G401 (cell line): Measurements from ENCODE around the gene SLAMF6. TPM values are rescaled to one million over a fixed set of nuclear protein-coding genes. Genes with fewer than 3 reads are reported as not detected.
"Not testable (repeated sequence)": the region's sequence is repeated elsewhere in the genome, so short reads cannot be mapped to it uniquely, and the experiment has no call there.

Source experiments
- DNase-seq: peaks from one replicate; pipeline ENCODE4 v3.0.0-alpha.2; 2015; ENCODE audit warnings: low spot score
- in situ Hi-C: cut with HindIII; loops from 2 replicates; pipeline ENCODE4 v1.10.0; 2016; ENCODE audit warnings: low sequenced_read_pairs, mixed read lengths
- total RNA-seq: library from RNA; depleted of rRNA; stranded (reverse); fragments of >200 nt; shearing (Covaris generic); gene quantifications from 2 replicates; pipeline ENCODE4 v1.2.3, GENCODE V29; 2014

Gene SLAMF6
- total RNA-seq, 1 experiment from 2014 or later, result not detected

GRCh38 chr1:160483505-160484185 lies 39.4 kb downstream of the SLAMF6 start:
- DNase-seq, result no peak
- in situ Hi-C loops, result no loop called here

DNA sequence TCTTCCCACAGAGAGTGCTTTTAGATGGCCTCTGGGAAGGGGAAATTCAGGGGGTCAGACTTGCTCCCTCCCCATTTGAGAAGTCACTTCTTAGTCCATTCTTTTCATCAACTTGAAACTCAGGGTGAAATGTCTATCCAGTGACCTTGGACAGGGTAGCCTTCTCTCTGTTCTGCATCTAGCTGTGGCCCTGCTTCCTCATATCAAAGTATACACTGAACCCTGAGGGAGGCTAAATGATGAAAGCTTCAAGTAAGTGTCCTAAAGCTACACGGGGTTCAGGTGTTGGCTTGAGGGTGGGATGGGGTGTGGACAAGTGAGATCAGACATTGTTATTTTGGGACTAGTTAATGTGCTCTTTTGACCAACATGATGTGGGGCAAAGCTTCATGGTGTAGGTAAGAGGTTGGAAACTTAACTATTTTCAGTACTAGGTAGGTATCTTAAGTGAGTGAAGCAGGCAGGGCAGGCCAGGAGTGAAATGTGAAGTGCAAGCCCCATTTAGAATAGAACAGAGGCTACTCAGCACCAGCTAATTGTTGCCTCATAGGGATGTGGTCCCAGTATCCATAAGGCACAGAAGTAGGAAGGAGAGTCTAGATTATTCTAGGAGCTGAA lies 41.0 kb downstream of the SLAMF6 start:
- no peak for DNase-seq
- in situ Hi-C loops, result no loop called here

DNA sequence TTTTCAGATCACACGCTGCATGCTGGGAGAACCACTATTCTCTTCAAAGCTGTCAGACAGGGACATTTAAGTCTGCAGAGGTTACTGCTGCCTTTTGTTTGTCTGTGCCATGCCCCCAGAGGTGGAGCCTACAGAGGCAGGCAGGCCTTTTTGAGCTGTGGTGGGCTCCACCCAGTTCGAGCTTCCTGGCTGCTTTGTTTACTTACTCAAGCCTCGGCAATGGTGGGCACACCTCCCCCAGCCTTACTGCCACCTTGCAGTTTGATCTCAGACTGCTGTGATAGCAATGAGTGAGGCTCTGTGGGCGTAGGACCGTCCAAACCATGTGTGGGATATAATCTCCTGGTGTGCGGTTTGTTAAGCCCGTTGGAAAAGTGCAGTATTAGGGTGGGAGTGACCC lies 42.3 kb downstream of the SLAMF6 start:
- in situ Hi-C loops, DNase-seq: not testable (repeated sequence)

- in situ Hi-C loops, DNase-seq: not testable (repeated sequence)
Observed at GRCh38 chr1:160479091-160479490, 44.0 kb downstream of the SLAMF6 start.

DNA sequence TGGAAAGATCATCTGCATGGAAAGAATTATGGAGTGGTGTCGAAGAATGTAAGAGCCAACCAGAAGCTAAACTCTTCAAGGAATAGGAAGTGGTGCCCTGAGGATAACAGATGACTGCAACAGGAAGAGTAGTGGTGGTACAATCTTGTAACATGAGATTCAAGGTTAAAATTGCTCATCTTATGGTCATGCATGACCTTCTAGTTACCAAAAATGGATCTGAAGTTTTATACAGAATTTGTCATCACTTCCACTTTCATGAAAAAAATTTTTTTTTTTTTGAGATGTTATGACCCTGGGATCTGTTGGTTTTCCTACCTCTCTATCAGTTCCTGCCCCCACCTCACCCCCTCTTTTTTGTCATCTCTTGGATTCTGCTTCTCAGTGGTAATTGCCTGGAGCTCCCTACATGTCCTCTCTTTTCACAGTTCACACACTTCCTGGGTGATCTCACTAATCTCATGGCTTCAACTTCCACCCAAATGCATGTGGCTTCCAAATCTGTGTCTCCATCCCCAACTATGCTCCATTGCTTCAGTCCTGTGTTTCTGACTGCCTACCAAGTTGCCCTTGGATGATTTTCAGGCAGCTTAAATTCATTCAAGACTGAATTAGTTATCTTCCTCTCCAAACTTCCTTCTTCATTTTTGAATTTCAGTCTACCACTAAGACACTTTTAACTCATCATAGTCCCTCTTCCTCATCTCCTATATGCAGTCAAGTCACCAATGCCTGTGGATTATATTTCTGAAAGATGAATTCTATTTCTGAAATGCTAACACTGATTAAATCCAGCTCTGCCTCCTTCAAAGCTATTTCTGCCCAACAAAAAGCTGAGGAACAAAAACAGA lies 48.4 kb downstream of the SLAMF6 start:
- in situ Hi-C loops, result no loop called here
- no peak for DNase-seq

GRCh38 chr1:160472112-160472511 lies 50.9 kb downstream of the SLAMF6 start:
- in situ Hi-C loops, result no loop called here
- DNase-seq, result no peak

DNA sequence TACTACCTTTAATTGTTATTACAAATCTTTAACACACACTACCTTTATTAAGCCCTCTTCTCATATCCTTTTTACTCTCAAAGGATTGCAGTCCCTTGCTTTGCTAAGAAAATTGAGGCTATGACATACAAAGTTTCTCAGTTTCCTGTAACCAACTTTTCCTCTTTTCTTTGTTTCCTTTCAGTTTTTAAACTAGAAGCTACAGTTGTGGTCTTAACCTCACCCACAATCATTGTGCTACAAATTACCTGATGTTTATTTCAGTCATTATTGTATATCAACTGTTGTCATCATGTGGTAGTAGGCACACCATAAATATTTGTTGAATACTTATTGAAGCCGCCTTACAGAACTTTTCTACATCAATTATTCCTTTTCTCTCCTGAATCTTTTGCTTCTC lies 51.8 kb downstream of the SLAMF6 start:
- in situ Hi-C loops, result no loop called here
- DNase-seq, result no peak

DNA sequence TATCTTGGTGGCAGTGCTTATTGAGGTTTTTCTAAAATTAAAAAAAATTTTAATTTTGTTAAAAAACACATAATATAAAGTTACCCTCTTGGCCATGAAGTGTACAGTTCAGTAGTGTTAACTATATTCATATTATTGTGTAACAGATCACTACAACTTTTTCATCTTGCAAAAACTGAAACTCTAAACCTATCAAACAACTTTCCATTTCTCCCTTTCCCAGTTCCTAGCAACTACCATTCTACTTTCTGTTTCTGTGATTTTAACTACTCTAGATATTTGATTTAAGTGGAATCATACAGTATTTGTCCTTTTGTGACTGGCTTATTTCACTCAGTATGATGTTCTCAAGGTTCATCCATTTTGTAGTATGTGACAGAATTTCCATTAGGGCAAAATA lies 55.5 kb downstream of the SLAMF6 start:
- in situ Hi-C loops, result no loop called here

DNA sequence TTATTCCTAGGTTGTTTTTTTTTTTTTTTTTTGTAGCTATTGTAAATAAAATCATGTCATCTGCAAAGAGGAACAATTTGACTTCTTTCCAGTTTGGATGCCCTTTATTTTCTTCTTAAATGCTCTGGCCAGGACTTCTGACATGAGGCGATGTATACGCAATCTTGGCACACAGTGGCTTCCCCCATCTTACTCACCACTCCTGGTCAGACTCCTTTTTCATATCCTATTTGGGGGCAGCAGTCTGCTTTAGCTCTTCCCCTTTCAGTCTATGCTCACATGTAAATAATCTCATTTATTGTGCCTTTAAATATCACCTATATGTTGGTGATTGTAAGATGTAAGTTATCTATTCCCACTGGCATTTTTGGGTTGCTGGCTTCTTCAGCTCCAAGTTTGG lies 56.1 kb downstream of the SLAMF6 start:
- no peak for DNase-seq
- in situ Hi-C loops, result no loop called here

More for the DNA sequence above, 55.5 kb downstream of the SLAMF6 start:
- no peak for DNase-seq

DNA sequence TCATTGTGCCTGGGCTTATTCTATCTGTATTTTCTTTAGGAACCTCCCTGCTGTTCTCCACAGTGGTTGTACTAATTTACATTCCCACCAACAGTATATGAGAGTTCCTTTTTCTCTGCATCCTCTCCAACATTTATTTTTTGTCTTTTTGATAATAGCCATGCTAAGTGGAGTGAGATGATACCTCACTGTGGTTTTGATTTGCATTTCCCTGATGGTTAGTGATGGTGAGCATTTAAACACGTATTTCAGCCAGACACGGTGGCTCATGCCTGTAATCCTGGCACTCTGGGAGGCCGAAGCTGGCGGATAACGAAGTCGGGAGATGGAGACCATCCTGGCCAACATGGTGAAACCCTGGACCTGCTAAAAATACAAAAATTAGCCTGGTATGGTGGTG lies 57.9 kb downstream of the SLAMF6 start:
- in situ Hi-C loops, result no loop called here
- DNase-seq, result no peak

- no peak for DNase-seq
- in situ Hi-C loops, result no loop called here
Observed at GRCh38 chr1:160460683-160461287, 62.3 kb downstream of the SLAMF6 start.

DNA sequence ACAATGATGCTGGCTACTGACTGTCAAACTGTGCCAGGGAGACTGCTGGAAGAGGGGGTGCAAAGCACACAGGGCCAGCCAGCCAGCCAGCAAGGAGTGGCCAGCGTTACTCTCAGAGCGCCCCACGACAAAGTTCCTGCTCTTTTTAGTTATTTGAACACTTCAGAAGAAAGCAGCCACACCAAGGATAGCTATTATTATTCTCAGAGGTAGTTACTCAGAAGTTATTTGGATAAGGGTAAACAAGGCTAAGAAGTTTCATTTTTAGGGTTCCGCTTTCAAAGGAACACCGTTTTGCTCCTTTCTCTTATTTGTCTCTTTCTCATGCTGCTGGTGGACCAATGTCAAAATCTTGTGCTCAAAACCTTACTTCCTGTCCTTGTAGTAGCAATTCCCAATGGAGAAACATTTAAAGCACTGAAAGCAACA lies 62.8 kb downstream of the SLAMF6 start:
- no peak for DNase-seq
- in situ Hi-C loops, result no loop called here

GRCh38 chr1:160459687-160460086 lies 63.4 kb downstream of the SLAMF6 start:
- in situ Hi-C loops, result no loop called here
- no peak for DNase-seq

GRCh38 chr1:160459056-160459455 lies 64.0 kb downstream of the SLAMF6 start:
- in situ Hi-C loops, result no loop called here

DNA sequence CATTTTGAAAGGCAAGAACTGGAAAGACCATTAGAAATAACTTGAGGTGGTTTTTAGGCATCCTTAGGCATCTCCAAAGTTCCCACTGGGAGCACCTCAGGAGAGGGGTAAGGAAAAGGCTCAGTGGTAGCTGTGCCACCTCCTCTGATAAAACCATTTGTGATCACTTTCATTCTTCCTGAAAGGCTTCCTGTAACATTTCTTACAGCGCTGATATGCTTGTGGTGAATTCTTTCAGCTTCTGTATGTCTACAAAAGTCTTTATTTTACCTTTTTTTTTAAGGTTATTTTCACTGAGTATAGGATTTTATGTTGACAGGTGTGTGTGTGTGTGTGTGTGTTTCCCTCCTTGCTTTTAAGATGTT lies 67.9 kb downstream of the SLAMF6 start:
- DNase-seq, result no peak
- in situ Hi-C loops, result no loop called here

More at GRCh38 chr1:160459056-160459455, 64.0 kb downstream of the SLAMF6 start:
- no peak for DNase-seq

DNA sequence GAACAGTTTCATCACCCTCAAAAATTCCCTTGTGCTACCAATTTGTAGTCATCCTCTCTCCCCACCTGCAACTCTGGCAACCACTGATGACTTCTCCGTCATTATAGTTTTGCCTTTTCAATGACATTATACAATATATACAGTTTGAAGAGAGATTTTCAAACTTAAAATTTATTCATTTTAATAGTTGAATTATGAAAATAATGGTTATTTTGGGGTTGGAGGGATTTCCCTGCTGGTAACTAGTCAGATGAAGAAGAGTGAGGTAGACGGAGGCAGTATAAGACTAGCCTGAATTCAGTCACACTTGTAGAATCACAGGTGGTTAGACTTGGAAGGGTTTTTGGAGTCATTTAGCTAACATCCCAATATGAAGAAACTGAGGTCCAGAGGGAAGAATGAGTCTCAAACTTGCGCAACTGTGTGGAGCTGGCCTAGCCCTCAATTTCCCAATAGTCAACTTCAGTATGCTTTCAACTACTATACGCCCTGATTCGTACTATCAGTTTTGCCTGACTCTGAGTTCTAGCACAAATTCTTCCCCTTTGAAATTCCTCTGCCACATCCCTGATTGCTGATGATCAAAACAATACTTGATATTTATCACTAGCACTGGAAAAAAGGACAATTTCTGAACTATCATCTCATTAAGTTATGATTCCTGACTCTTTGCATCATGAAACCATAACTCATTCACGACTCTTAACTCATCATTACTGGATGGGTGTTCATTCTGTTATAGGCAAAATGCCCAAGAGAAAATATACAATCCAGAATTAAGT lies 68.5 kb downstream of the SLAMF6 start:
- DNase-seq, result no peak
- in situ Hi-C loops, result no loop called here

DNA sequence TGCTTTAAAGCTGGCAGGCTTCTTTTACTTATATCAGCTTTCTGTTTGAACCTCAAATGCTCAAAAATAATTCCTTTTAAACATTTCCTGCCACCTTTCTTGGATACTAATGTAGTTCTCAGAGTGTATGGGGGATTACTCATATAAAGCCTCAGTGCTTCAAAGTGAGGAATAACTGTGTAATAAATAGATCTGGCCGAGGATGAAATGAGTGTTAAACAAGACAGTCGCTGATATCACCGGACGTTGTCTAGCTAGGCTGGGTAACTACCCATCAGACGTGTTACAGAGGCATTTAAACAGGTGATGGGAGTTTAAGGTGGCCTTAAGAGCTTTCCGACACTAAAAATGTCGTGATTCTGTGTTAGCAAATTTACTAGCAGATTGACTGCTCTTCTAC lies 69.6 kb downstream of the SLAMF6 start:
- DNase-seq, result no peak
- in situ Hi-C loops, result no loop called here

DNA sequence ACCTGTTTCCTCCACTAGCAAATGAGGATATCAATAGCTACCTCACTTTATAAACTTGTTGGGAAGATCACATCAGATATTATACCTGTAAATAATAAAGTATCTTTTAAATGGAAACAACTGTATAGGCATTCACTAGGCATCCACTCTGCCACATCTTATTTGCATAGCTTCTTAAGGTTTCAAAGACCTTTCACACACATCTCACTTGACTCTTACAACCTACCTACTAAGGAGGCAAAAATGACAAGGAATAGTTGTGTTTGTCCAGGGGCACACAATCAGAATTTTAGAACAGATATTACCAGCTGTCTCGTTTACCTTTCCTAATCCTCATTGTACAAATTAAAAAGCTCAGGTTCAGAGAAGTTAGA lies 71.2 kb downstream of the SLAMF6 start:
- in situ Hi-C loops, result no loop called here
- DNase-seq, result no peak
